ENCODE measurements around the gene FGFR3.

DNA sequence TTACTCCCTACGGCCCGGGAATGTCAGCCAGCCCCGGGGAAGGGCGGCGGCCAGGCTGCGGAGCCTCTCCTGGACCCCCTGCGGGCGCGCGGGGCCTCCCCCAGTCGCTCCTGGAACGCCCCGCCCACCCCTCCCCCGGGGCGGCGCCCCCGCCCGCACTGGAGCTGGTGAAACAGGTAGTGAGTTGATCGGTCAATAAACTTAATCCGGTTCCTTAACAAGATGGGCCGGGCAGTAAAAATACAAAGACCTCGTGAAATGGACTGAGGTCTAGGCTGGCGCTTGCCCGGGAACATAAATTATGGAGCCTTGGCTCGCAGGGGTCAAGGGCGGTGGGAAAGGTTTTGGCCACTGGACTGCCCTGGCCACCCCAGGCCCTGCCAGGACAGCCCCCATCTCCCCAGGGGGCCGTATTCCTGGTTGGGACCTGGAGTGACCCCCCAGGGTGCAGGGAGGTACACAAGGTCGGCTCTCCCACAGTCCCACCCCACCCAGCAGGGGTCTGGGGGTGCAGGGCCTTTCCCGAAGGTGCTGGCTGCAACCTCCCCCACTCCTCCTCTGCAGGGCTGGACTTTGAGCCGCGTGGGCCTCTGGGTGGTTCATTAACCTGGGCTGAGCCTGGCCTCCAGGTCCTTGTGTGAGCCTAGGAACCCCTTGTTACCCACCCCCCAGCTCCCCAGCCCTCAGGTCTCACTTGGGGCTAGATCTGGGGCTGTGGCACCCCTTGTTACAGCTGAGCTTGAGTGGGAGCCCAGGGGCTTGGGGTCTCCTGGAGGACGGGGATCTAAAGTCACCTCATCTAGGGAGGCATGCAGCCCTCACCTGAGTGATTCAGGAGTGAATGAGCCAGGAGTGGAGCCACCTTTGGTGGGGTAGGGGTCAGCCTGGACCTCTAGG is 2.5 kb downstream of the FGFR3 start:
- TF ChIP-seq, protein P1, sequence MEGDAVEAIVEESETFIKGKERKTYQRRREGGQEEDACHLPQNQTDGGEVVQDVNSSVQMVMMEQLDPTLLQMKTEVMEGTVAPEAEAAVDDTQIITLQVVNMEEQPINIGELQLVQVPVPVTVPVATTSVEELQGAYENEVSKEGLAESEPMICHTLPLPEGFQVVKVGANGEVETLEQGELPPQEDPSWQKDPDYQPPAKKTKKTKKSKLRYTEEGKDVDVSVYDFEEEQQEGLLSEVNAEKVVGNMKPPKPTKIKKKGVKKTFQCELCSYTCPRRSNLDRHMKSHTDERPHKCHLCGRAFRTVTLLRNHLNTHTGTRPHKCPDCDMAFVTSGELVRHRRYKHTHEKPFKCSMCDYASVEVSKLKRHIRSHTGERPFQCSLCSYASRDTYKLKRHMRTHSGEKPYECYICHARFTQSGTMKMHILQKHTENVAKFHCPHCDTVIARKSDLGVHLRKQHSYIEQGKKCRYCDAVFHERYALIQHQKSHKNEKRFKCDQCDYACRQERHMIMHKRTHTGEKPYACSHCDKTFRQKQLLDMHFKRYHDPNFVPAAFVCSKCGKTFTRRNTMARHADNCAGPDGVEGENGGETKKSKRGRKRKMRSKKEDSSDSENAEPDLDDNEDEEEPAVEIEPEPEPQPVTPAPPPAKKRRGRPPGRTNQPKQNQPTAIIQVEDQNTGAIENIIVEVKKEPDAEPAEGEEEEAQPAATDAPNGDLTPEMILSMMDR (IDR thresholded peaks at IDR 0.05): no peak
- TF ChIP-seq POLR2A (IDR thresholded peaks at IDR 0.05): no peak
- TF ChIP-seq POLR2AphosphoS5 (IDR thresholded peaks at IDR 0.05): no peak
